Kidney (tissue), 14 donors: Measurements from ENCODE around the gene HEATR3. TPM values are rescaled to one million over a fixed set of nuclear protein-coding genes. Genes with fewer than 3 reads are reported as not detected.

Experiments used
- DNase-seq, 5 donors: peaks; one replicate each; pipeline ENCODE4 v3.0.0-alpha.2; 2013 to 2020
- FAIRE-seq: peaks from 2 replicates; lab custom pipeline; 2012; peaks lifted over from hg19 to GRCh38; lab: Jason Lieb, UNC
- H3K27ac ChIP-seq, 2 donors: one replicate each; pipeline ENCODE4 v1.7.0; 2013; ENCODE audit warnings: low read depth in 2 of 2, low read length in 2 of 2, inconsistent platforms in 1 of 2
- H3K27me3 ChIP-seq: one replicate; pipeline ENCODE4 v1.7.1; 2013; ENCODE audit warnings: low read length, inconsistent platforms; ENCODE audit not compliant: control insufficient read depth, insufficient read depth
- H3K36me3 ChIP-seq, 3 donors: one replicate each; pipeline versions ENCODE4 v1.7.0 to v1.7.1; 2013; ENCODE audit warnings: low read length in 3 of 3, control low read depth in 1 of 3, inconsistent platforms in 1 of 3; ENCODE audit not compliant: insufficient read depth in 3 of 3, control insufficient read depth in 2 of 3
- H3K4me1 ChIP-seq, 3 donors: one replicate each; pipeline versions ENCODE4 v1.7.0 to v1.7.1; 2013; ENCODE audit warnings: low read length in 3 of 3, inconsistent platforms in 1 of 3, low read depth in 1 of 3; ENCODE audit not compliant: control insufficient read depth in 2 of 3, insufficient read depth in 2 of 3
- H3K4me3 ChIP-seq, 3 donors: one replicate each; pipeline versions ENCODE4 v1.7.0 to v1.8.1; 2013; ENCODE audit warnings: low read length in 3 of 3, control low read depth in 1 of 3, inconsistent platforms in 1 of 3
- H3K9ac ChIP-seq, 3 donors: one replicate each; pipeline versions ENCODE4 v1.7.0 to v1.7.1; 2013; ENCODE audit warnings: low read length in 3 of 3, control low read depth in 1 of 3, inconsistent platforms in 1 of 3
- H3K9me3 ChIP-seq, 3 donors: one replicate each; pipeline versions ENCODE4 v1.7.0 to v1.7.1; 2013; ENCODE audit warnings: low read length in 3 of 3, control low read depth in 1 of 3, inconsistent platforms in 1 of 3; ENCODE audit not compliant: control insufficient read depth in 2 of 3, insufficient read depth in 1 of 3
- intact Hi-C: fragments of 100-400 bp; cut with DNase I; formaldehyde crosslinking; loops from one replicate; pipeline ENCODE4 v1.11.1; 2022
- polyA plus RNA-seq: library from polyadenylated mRNA; stranded (reverse); fragments of 350-450 nt; fragmentation: Illumina TruSeq; extraction: RNeasy Lipid Tissue Mini Kit (QIAGEN cat#74804); gene quantifications from one replicate; pipeline ENCODE4 v1.2.3, GENCODE V29; 2014; ENCODE audit warnings: low read depth, low replicate concordance; ENCODE audit not compliant: insufficient read depth
- total RNA-seq: library from RNA; stranded (reverse); fragmentation: NEBNext Ultra II Directional; extraction: Animal tissue kit (Norgen Biotek cat#: 25700); gene quantifications from one replicate; pipeline ENCODE4 v1.2.1, GENCODE V29; 2021
- TF ChIP-seq, protein P1 (sequence below): IDR thresholded peaks from 3 replicates; pipeline ENCODE4 v1.5.1; 2012; ENCODE audit warnings: mild to moderate bottlenecking, moderate library complexity, borderline replicate concordance; ENCODE audit not compliant: insufficient read depth; ENCODE audit errors: extremely low read depth
- donor health status: control.
- donor health status: control.
- donor health status: control.
- donor health status: control.
- donor health status: control.
- donor health status: DM: yes; HTN: yes; CAD: no.
- donor health status: Normal renal cell carcinoma (clear cell type).

Gene HEATR3
- total and polyA plus RNA-seq, 2 donors from 2014 or later, result 8.9 to 19.5 TPM

DNA sequence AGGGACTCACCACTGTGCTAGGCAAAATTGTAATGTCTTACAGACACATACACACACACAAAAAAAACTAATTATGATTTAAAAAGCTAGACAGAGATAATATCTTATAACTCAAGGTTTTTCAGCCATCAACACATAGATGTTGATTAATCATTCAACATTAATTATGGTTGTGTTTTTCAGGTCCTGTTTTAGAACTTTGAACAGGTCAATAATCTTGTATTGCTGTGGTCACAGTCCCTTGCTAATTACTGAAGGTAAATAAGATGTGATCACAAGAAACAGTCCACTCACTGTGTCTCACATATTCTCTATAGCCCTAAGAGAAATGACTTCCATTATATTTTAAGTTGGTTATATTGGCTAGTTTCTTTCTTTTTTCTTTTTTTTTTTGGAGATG, 54.9 kb downstream of the HEATR3 start:
- H3K9ac ChIP-seq, result no peak overlapping the region
- DNase-seq (no peak), FAIRE-seq (no peak)
- TF ChIP-seq, protein P1, sequence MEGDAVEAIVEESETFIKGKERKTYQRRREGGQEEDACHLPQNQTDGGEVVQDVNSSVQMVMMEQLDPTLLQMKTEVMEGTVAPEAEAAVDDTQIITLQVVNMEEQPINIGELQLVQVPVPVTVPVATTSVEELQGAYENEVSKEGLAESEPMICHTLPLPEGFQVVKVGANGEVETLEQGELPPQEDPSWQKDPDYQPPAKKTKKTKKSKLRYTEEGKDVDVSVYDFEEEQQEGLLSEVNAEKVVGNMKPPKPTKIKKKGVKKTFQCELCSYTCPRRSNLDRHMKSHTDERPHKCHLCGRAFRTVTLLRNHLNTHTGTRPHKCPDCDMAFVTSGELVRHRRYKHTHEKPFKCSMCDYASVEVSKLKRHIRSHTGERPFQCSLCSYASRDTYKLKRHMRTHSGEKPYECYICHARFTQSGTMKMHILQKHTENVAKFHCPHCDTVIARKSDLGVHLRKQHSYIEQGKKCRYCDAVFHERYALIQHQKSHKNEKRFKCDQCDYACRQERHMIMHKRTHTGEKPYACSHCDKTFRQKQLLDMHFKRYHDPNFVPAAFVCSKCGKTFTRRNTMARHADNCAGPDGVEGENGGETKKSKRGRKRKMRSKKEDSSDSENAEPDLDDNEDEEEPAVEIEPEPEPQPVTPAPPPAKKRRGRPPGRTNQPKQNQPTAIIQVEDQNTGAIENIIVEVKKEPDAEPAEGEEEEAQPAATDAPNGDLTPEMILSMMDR, result no peak
- H3K36me3 ChIP-seq, result no peaks in the 10 kb centered on the region
- no peaks in the 10 kb centered on the region for H3K9me3 ChIP-seq
- H3K27ac ChIP-seq, result no peak overlapping the region
- intact Hi-C loops, result no loop called here
- no peaks in the 10 kb centered on the region for H3K4me1 ChIP-seq
- no peak overlapping the region for H3K4me3 ChIP-seq
- H3K27me3 ChIP-seq, result no peaks in the 10 kb centered on the region

- intact Hi-C loops, result no loop called here
- Histone ChIP-seq H3K4me1 (no peaks in the 10 kb centered on the region), H3K27me3 (no peaks in the 10 kb centered on the region), H3K4me3 (no peak overlapping the region), H3K27ac (no peak overlapping the region), H3K9ac (no peak overlapping the region), H3K9me3 (no peaks in the 10 kb centered on the region), H3K36me3 (no peaks in the 10 kb centered on the region)
- DNase-seq (no peak), FAIRE-seq (no peak)
- TF ChIP-seq, protein P1, result no peak
These were observed 55.5 kb downstream of the HEATR3 start for GRCh38 chr16:50121278-50121677.

DNA sequence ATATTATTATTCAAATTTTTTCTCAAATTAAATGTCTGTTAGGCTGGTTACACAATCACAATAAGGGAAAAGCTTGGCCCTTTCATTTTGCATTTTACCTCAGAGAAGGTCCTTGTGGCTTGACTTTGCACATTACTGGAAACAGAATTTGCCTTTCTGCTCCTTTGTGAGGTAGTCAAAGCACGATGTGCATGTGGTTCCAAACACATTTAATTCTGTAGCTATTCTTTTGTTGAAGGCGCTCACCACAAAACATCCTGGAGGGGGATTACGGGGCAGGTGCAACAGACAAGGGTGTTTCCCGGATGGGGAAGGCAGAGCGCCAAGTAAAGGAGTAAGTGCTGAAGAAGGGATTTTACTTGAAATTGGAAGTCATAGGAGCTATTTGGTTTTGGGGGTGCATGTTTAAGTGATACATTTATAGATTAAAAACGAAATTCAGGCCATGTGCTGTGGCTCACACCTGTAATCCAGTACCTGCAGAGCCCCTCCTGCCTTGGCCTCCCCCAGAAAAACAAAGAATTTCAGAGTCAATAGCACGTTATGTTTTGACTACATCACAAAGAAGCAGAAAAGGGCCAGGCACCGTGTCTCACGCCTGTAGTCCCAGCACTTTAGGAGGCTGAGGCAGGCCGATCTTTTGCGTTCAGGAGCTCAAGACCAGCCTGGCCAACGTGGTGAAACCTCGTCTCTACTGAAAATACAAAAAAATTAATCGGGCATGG, 56.1 kb downstream of the HEATR3 start:
- Histone ChIP-seq H3K4me3 (no peak overlapping the region), H3K36me3 (no peaks in the 10 kb centered on the region), H3K27ac (no peak overlapping the region), H3K4me1 (no peaks in the 10 kb centered on the region), H3K9me3 (no peaks in the 10 kb centered on the region), H3K27me3 (no peaks in the 10 kb centered on the region), H3K9ac (no peak overlapping the region)
- intact Hi-C loops, result no loop called here
- DNase-seq (no peak), FAIRE-seq (no peak)
- TF ChIP-seq, protein P1, result no peak
